CD4-positive, alpha-beta T cell (primary cell): ENCODE data around the gene FILIP1L. TPM values are rescaled to one million over a fixed set of nuclear protein-coding genes. Genes with fewer than 3 reads are reported as not detected.

Source experiments
- ATAC-seq: fragments of 200-7000 bp; cut with Tn5 transposase; one replicate; pipeline ENCODE4 v1.10.0; 2022; ENCODE audit warnings: mild to moderate bottlenecking; ENCODE audit not compliant: poor library complexity
- CTCF ChIA-PET: fragments of 350-600 bp; sonication (Branson Sonifier 250); formaldehyde crosslinking; loops from one replicate; lab custom pipeline; 2021; ENCODE audit warnings: antibody characterized with exemption, inconsistent platforms; lab: Charles Lee
- POLR2A ChIA-PET: fragments of 350-600 bp; sonication (Branson Sonifier 250); formaldehyde crosslinking; loops from one replicate; lab custom pipeline; 2021; ENCODE audit warnings: antibody characterized with exemption, inconsistent platforms; lab: Charles Lee
- DNase-seq, 14 experiments: peaks; one replicate each; pipeline ENCODE4 v3.0.0-alpha.2; 2013 to 2020; ENCODE audit warnings: mixed read lengths in 2 of 14
- H3K27ac ChIP-seq, 2 donors: one replicate each; pipeline versions ENCODE4 v1.5.1 to v1.7.0; 2013; ENCODE audit warnings: low read length in 2 of 2, low read depth in 1 of 2, mild to moderate bottlenecking in 1 of 2
- H3K27me3 ChIP-seq, 2 experiments: 1 replicate in 1 of 2; 2 replicates in 1 of 2; pipeline versions ENCODE4 v1.6.1 to v1.7.0; 2013; ENCODE audit warnings: low read length in 2 of 2, control low read depth in 1 of 2, mild to moderate bottlenecking in 1 of 2, moderate library complexity in 1 of 2; ENCODE audit not compliant: insufficient read depth in 2 of 2, control insufficient read depth in 1 of 2
- H3K36me3 ChIP-seq: one replicate; pipeline ENCODE4 v1.6.1; 2013; ENCODE audit warnings: low read length, control low read depth; ENCODE audit not compliant: insufficient read depth
- H3K4me1 ChIP-seq: one replicate; pipeline ENCODE4 v1.6.1; 2013; ENCODE audit warnings: low read length, control low read depth; ENCODE audit not compliant: insufficient read depth
- H3K4me3 ChIP-seq: one replicate; pipeline ENCODE4 v1.5.1; 2013; ENCODE audit warnings: mild to moderate bottlenecking, low read length, moderate library complexity
- H3K9me3 ChIP-seq, 2 experiments: 1 replicate in 1 of 2; 2 replicates in 1 of 2; pipeline versions ENCODE4 v1.6.1 to v1.7.0; 2013; ENCODE audit warnings: low read length in 2 of 2, mild to moderate bottlenecking in 2 of 2, control low read depth in 1 of 2, moderate library complexity in 1 of 2; ENCODE audit not compliant: control insufficient read depth in 1 of 2, insufficient read depth in 1 of 2
- H3K27ac Mint-ChIP-seq: one replicate; pipeline ENCODE4 v1.8.0; 2020; ENCODE audit warnings: mixed read lengths
- H3K27me3 Mint-ChIP-seq: one replicate; pipeline ENCODE4 v1.8.0; 2021; ENCODE audit warnings: mixed read lengths
- H3K36me3 Mint-ChIP-seq: one replicate; pipeline ENCODE4 v1.8.0; 2021; ENCODE audit warnings: low read depth, mixed read lengths
- H3K4me1 Mint-ChIP-seq: one replicate; pipeline ENCODE4 v1.8.0; 2021; ENCODE audit warnings: low read depth, mixed read lengths
- H3K4me3 Mint-ChIP-seq: one replicate; pipeline ENCODE4 v1.8.0; 2020; ENCODE audit warnings: mild to moderate bottlenecking, mixed read lengths
- H3K9me3 Mint-ChIP-seq: one replicate; pipeline ENCODE4 v1.8.0; 2020; ENCODE audit warnings: mixed read lengths
- intact Hi-C, 2 experiments: fragments of 100-400 bp; cut with DNase I in 1 of 2; cut with micrococcal nuclease in 1 of 2; formaldehyde crosslinking; loops; one replicate each; pipeline versions ENCODE4 v1.15.1 to v1.9.0; 2023 to 2025; cut with DNase I, micrococcal nuclease
- total RNA-seq, 174 experiments: library from RNA in 2 of 174; stranded (reverse) in 2 of 174; gene quantifications; one replicate each; pipeline ENCODE4 v1.2.3 and lab custom pipeline; 2021 to 2026
- TF ChIP-seq, protein P1 (sequence below): fragments of 200-600 bp; IDR thresholded peaks from one replicate; pipeline ENCODE4 v1.8.0; 2022; ENCODE audit warnings: antibody characterized with exemption, mild to moderate bottlenecking

The FILIP1L gene
- total RNA-seq, 2 experiments from 2014 or later = 0.08 to 0.28 TPM

DNA sequence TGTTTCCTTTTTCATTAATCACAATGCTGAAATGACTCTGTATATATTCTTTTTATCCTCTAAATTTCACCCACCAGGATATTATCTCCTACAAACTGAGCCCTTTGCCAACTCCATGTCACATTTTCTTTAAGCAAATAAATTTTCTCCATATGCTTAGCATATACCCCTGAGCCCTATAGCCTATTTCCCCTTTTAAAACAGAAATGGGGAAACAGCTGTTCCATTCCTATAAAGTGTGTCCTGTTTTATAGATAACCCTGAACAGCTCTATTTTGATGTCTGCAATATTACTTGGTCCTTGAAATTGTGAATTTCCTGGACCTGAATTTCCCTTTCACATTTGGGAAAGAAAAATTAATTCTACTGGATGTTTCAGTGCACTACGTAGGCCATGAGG, 15.6 kb upstream of the FILIP1L start:
- Histone ChIP-seq H3K4me3 (no peak overlapping the region), H3K27ac (no peak overlapping the region), H3K27me3 (no peaks in the 10 kb centered on the region), H3K4me1 (no peaks in the 10 kb centered on the region), H3K36me3 (no peaks in the 10 kb centered on the region), H3K9me3 (no peaks in the 10 kb centered on the region)
- CTCF ChIA-PET = no interaction called here
- TF ChIP-seq, protein P1, sequence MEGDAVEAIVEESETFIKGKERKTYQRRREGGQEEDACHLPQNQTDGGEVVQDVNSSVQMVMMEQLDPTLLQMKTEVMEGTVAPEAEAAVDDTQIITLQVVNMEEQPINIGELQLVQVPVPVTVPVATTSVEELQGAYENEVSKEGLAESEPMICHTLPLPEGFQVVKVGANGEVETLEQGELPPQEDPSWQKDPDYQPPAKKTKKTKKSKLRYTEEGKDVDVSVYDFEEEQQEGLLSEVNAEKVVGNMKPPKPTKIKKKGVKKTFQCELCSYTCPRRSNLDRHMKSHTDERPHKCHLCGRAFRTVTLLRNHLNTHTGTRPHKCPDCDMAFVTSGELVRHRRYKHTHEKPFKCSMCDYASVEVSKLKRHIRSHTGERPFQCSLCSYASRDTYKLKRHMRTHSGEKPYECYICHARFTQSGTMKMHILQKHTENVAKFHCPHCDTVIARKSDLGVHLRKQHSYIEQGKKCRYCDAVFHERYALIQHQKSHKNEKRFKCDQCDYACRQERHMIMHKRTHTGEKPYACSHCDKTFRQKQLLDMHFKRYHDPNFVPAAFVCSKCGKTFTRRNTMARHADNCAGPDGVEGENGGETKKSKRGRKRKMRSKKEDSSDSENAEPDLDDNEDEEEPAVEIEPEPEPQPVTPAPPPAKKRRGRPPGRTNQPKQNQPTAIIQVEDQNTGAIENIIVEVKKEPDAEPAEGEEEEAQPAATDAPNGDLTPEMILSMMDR = no peak
- intact Hi-C loops = no loop called here
- no peaks in the 10 kb centered on the region for H3K36me3 Mint-ChIP-seq
- POLR2A ChIA-PET = no interaction called here
- no peak for DNase-seq
- no peaks in the 10 kb centered on the region for H3K27me3 Mint-ChIP-seq
- no peaks in the 10 kb centered on the region for H3K9me3 Mint-ChIP-seq
- H3K27ac Mint-ChIP-seq = no peak overlapping the region
- ATAC-seq = no peak
- H3K4me1 Mint-ChIP-seq = no peaks in the 10 kb centered on the region
- H3K4me3 Mint-ChIP-seq = no peak overlapping the region

DNA sequence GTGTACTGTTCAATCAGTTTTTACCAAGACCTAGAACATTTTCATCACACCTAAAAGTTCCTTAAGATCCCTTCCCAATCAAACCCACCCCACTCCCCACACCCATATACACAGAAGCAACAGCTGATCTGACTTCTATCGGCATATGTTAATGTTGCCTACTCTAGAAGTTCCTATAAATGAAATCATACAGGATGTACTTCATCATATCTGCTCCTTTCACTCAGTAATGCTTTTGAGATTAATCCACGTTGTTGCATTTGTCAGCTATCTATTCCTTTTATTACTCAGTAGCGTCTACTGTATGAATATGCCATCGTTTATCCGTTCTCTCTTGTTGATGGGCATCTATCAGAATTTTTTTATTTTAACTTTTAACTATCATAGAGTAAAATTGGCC, 14.3 kb upstream of the FILIP1L start:
- intact Hi-C loops = no loop called here
- Mint-ChIP-seq H3K4me1 (no peaks in the 10 kb centered on the region), H3K36me3 (no peaks in the 10 kb centered on the region), H3K4me3 (no peak overlapping the region), H3K9me3 (no peaks in the 10 kb centered on the region), H3K27me3 (no peaks in the 10 kb centered on the region), H3K27ac (no peak overlapping the region)
- ChIA-PET POLR2A (no interaction called here), CTCF (no interaction called here)
- no peaks in the 10 kb centered on the region for H3K4me1 ChIP-seq
- TF ChIP-seq, protein P1 = no peak
- H3K27me3 ChIP-seq = no peaks in the 10 kb centered on the region
- DNase-seq (no peak), ATAC-seq (no peak)
- H3K27ac ChIP-seq = no peak overlapping the region
- no peaks in the 10 kb centered on the region for H3K9me3 ChIP-seq
- no peak overlapping the region for H3K4me3 ChIP-seq
- H3K36me3 ChIP-seq = no peaks in the 10 kb centered on the region

DNA sequence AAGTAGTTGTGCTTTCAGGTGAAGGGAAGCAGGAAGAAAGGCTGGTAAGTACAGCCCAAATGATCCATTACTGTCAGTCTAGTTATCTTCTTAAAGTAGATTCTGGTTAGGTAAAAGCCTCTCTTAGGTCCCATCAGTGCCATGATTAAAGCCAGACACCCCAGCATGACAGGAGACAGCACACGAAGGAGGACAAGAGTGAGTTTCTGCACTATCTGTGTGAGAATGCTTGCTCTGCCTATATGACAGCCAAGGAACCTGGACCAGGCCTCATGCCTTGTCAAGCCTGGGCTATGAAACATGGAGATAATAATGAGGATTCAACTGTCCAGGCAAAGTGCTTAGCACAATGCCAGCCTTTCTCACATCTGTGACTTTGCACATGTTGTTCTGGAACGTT, 13.5 kb upstream of the FILIP1L start:
- ATAC-seq (no peak), DNase-seq (no peak)
- ChIA-PET POLR2A (no interaction called here), CTCF (no interaction called here)
- H3K4me1 ChIP-seq = no peaks in the 10 kb centered on the region
- H3K9me3 ChIP-seq = no peaks in the 10 kb centered on the region
- no peak overlapping the region for H3K27ac ChIP-seq
- no peaks in the 10 kb centered on the region for H3K9me3 Mint-ChIP-seq
- intact Hi-C loops = no loop called here
- H3K36me3 ChIP-seq = no peaks in the 10 kb centered on the region
- H3K36me3 Mint-ChIP-seq = no peaks in the 10 kb centered on the region
- no peak overlapping the region for H3K4me3 Mint-ChIP-seq
- H3K4me3 ChIP-seq = no peak overlapping the region
- H3K27me3 Mint-ChIP-seq = no peaks in the 10 kb centered on the region
- H3K27me3 ChIP-seq = no peaks in the 10 kb centered on the region
- H3K27ac Mint-ChIP-seq = no peak overlapping the region
- TF ChIP-seq, protein P1 = no peak
- no peaks in the 10 kb centered on the region for H3K4me1 Mint-ChIP-seq
